Colonic mucosa (tissue), 4 donors: ENCODE measurements around the gene COG3. TPM values are rescaled to one million over a fixed set of nuclear protein-coding genes. Genes with fewer than 3 reads are reported as not detected.
A peak's percentile ranks its signal among the peaks of the same experiment; 100 is the strongest.
"Not testable (repeated sequence)": the region's sequence is repeated elsewhere in the genome, so short reads cannot be mapped to it uniquely, and the experiment has no call there.

Experiments
- DNase-seq: peaks from one replicate; pipeline ENCODE4 v3.0.0-alpha.2; 2020
- H3K27ac ChIP-seq: fragments of 200-600 bp; one replicate; pipeline ENCODE4 v1.8.0; 2021
- H3K27me3 ChIP-seq: fragments of 200-600 bp; one replicate; pipeline ENCODE4 v1.8.0; 2021
- H3K36me3 ChIP-seq: fragments of 200-600 bp; one replicate; pipeline ENCODE4 v1.8.0; 2021
- H3K4me1 ChIP-seq: fragments of 200-600 bp; one replicate; pipeline ENCODE4 v1.8.0; 2021; ENCODE audit warnings: mild to moderate bottlenecking
- H3K4me3 ChIP-seq: fragments of 200-600 bp; one replicate; pipeline ENCODE4 v1.8.0; 2021
- H3K9ac ChIP-seq, 2 donors: one replicate each; pipeline ENCODE4 v1.7.0; 2013; ENCODE audit warnings: control low read depth in 2 of 2, low read depth in 2 of 2, low read length in 2 of 2
- H3K9me3 ChIP-seq: fragments of 200-600 bp; one replicate; pipeline ENCODE4 v1.8.0; 2021
- CTCF ChIP-seq: fragments of 200-600 bp; IDR thresholded peaks from one replicate; pipeline ENCODE4 v1.8.0; 2022; ENCODE audit warnings: antibody characterized with exemption, mild to moderate bottlenecking
- intact Hi-C: fragments of 100-400 bp; cut with DNase I; formaldehyde crosslinking; loops from one replicate; pipeline ENCODE4 v1.14.1; 2022
- total RNA-seq, 2 donors: library from RNA; stranded (reverse); fragmentation: NEBNext Ultra II Directional in 1 of 2; extraction: Animal tissue kit (Norgen Biotek cat#: 25700) in 1 of 2; gene quantifications; one replicate each; pipeline ENCODE4 v1.2.1, GENCODE V29; 2021
- donor health status: healthy.
- donor health status: DM: no; HTN: no; CAD: no.
- donor health status: DM: no; HTN: no; CAD: no.

Gene COG3
- total RNA-seq, 2 donors from 2014 or later, result 39.0 to 49.8 TPM

GRCh38 chr13:45419945-45420344 lies 44.8 kb upstream of the COG3 start:
- no peak overlapping the region for H3K9ac ChIP-seq
- no peak for TF ChIP-seq CTCF
- H3K9me3 ChIP-seq, result no peaks in the 10 kb centered on the region
- H3K4me3 ChIP-seq, result no peak overlapping the region
- no peaks in the 10 kb centered on the region for H3K27me3 ChIP-seq
- no peak overlapping the region for H3K27ac ChIP-seq
- intact Hi-C loops, result loop anchor here (5.0 kb wide), 1 partner anchor 47 kb away; no protein-coding TSS in a partner anchor
- H3K4me1 ChIP-seq, result no peaks in the 10 kb centered on the region
- no peak for DNase-seq
- no peaks in the 10 kb centered on the region for H3K36me3 ChIP-seq

GRCh38 chr13:45422731-45423292 lies 41.9 kb upstream of the COG3 start:
- H3K4me3 ChIP-seq, result no peak overlapping the region
- no peak for DNase-seq
- no peaks in the 10 kb centered on the region for H3K27me3 ChIP-seq
- intact Hi-C loops, result no loop called here
- peak overlapping the region in 1 of 2 donors; percentile 40 for H3K9ac ChIP-seq
- H3K9me3 ChIP-seq, result no peaks in the 10 kb centered on the region
- no peaks in the 10 kb centered on the region for H3K4me1 ChIP-seq
- no peaks in the 10 kb centered on the region for H3K36me3 ChIP-seq
- H3K27ac ChIP-seq, result peak overlapping the region; percentile 2
- TF ChIP-seq CTCF, result no peak

- DNase-seq, H3K4me3 ChIP-seq, intact Hi-C loops, H3K27ac ChIP-seq, H3K27me3 ChIP-seq, H3K4me1 ChIP-seq, H3K9ac ChIP-seq, H3K9me3 ChIP-seq, H3K36me3 ChIP-seq: not testable (repeated sequence)
Observed at GRCh38 chr13:45426056-45426841, 38.5 kb upstream of the COG3 start.

GRCh38 chr13:45432737-45433380 lies 31.9 kb upstream of the COG3 start:
- TF ChIP-seq CTCF, result no peak
- Histone ChIP-seq H3K4me3 (no peak overlapping the region), H3K27me3 (no peaks in the 10 kb centered on the region), H3K9me3 (no peaks in the 10 kb centered on the region), H3K27ac (no peak overlapping the region), H3K4me1 (no peaks in the 10 kb centered on the region), H3K9ac (no peak overlapping the region), H3K36me3 (no peaks in the 10 kb centered on the region)
- intact Hi-C loops, result no loop called here
- no peak for DNase-seq

- no peak overlapping the region for H3K9ac ChIP-seq
- H3K4me3 ChIP-seq, result no peak overlapping the region
- H3K36me3 ChIP-seq, result no peaks in the 10 kb centered on the region
- DNase-seq, result no peak
- no peaks in the 10 kb centered on the region for H3K4me1 ChIP-seq
- H3K27ac ChIP-seq, result no peak overlapping the region
- intact Hi-C loops, result no loop called here
- no peak for TF ChIP-seq CTCF
- no peaks in the 10 kb centered on the region for H3K27me3 ChIP-seq
- no peaks in the 10 kb centered on the region for H3K9me3 ChIP-seq
Observed at GRCh38 chr13:45433381-45433790, 31.4 kb upstream of the COG3 start.
